A673 (cell line): Measurements from ENCODE around the gene CRYGS. TPM values are rescaled to one million over a fixed set of nuclear protein-coding genes. Genes with fewer than 3 reads are reported as not detected.

ENCODE experiments used
- BruUV-seq: library from RNA; stranded (reverse); fragments of 400-500 nt; replicated peaks from 2 replicates; lab custom pipeline; 2021; lab: Mats Ljungman, UMichigan
- CTCF ChIA-PET: fragments of 300-600 bp; sonication (Branson Sonifier 250); formaldehyde crosslinking; loops from one replicate; lab custom pipeline; 2022; ENCODE audit warnings: antibody characterized with exemption; lab: Charles Lee
- POLR2A ChIA-PET: fragments of 300-600 bp; sonication (Branson Sonifier 250); formaldehyde crosslinking; loops from one replicate; lab custom pipeline; 2022; ENCODE audit warnings: antibody characterized with exemption; ENCODE audit not compliant: low non-redundant PET; lab: Charles Lee
- DNase-seq: peaks from one replicate; pipeline ENCODE4 v3.0.0-alpha.2; 2015; ENCODE audit warnings: low spot score
- H3K27ac ChIP-seq: fragments of 200-600 bp; sonication (generic); 2 replicates; pipeline ENCODE4 v1.5.1; 2016; ENCODE audit warnings: mixed run types, low read depth, mild to moderate bottlenecking, mixed read lengths, antibody characterized with exemption, low read length; ENCODE audit not compliant: poor library complexity, severe bottlenecking
- H3K27me3 ChIP-seq: fragments of 200-600 bp; sonication (generic); replicated peaks from 2 replicates; pipeline ENCODE4 v1.6.1; 2017; ENCODE audit warnings: mixed run types, low read depth, mild to moderate bottlenecking, mixed read lengths, antibody characterized with exemption, low read length; ENCODE audit not compliant: insufficient read depth, poor library complexity
- H3K36me3 ChIP-seq: fragments of 200-600 bp; sonication (generic); 2 replicates; pipeline ENCODE4 v1.6.1; 2016; ENCODE audit warnings: mixed run types, mild to moderate bottlenecking, mixed read lengths, antibody characterized with exemption, low read length; ENCODE audit not compliant: insufficient read depth, poor library complexity, severe bottlenecking
- H3K4me1 ChIP-seq: fragments of 200-600 bp; sonication (generic); 2 replicates; pipeline ENCODE4 v1.6.1; 2017; ENCODE audit warnings: mixed run types, mild to moderate bottlenecking, mixed read lengths, antibody characterized with exemption, low read length; ENCODE audit not compliant: insufficient read depth, poor library complexity, severe bottlenecking
- H3K4me3 ChIP-seq: fragments of 200-600 bp; sonication (generic); 2 replicates; pipeline ENCODE4 v1.5.1; 2016; ENCODE audit warnings: low read depth, mixed run types, mild to moderate bottlenecking, mixed read lengths, low read length; ENCODE audit not compliant: poor library complexity, severe bottlenecking
- H3K9me3 ChIP-seq: fragments of 200-600 bp; sonication (generic); 2 replicates; pipeline ENCODE4 v1.6.1; 2016; ENCODE audit warnings: mixed run types, low read depth, mild to moderate bottlenecking, mixed read lengths, antibody characterized with exemption, low read length; ENCODE audit not compliant: poor library complexity, severe bottlenecking
- CTCF ChIP-seq: fragments of 300-800, 200-600 bp; sonication (generic); conservative IDR thresholded peaks from 2 replicates; pipeline ENCODE4 v1.5.1; 2017; ENCODE audit warnings: low read depth, mild to moderate bottlenecking, antibody characterized with exemption, low read length, moderate library complexity, mixed read lengths
- EZH2 ChIP-seq: fragments of 200-600 bp; sonication (generic); IDR thresholded peaks from 2 replicates; pipeline ENCODE4 v1.6.1; 2017; ENCODE audit warnings: borderline replicate concordance, low read depth, mild to moderate bottlenecking, mixed read lengths, antibody characterized with exemption, low read length; ENCODE audit not compliant: poor library complexity, severe bottlenecking
- intact Hi-C: fragments of 100-400 bp; cut with micrococcal nuclease; formaldehyde crosslinking; loops from one replicate; pipeline ENCODE4 v1.10.0; 2022; ENCODE audit not compliant: unreplicated experiment
- total RNA-seq: library from RNA; stranded (reverse); gene quantifications from 2 replicates; pipeline ENCODE4 v1.2.3, GENCODE V29; 2021

CRYGS gene
- total RNA-seq, 1 experiment from 2014 or later: 3.6 TPM

GRCh38 chr3:186517218-186517617 lies 27.0 kb downstream of the CRYGS start:
- DNase-seq: no peak
- no peak for TF ChIP-seq CTCF
- no peak for TF ChIP-seq EZH2
- Histone ChIP-seq H3K4me3 (no peak overlapping the region), H3K36me3 (no peaks in the 10 kb centered on the region), H3K27me3 (peaks cover 3% of the 10 kb centered on the region), H3K9me3 (no peaks in the 10 kb centered on the region), H3K27ac (no peak overlapping the region), H3K4me1 (no peaks in the 10 kb centered on the region)
- BruUV-seq: no TSS peak
- ChIA-PET CTCF (no interaction called here), POLR2A (no interaction called here)
- intact Hi-C loops: no loop called here

- no peak for TF ChIP-seq CTCF
- TF ChIP-seq EZH2: no peak
- Histone ChIP-seq H3K27ac (no peak overlapping the region), H3K9me3 (no peaks in the 10 kb centered on the region), H3K4me3 (no peak overlapping the region), H3K27me3 (peaks cover 3% of the 10 kb centered on the region), H3K4me1 (no peaks in the 10 kb centered on the region), H3K36me3 (no peaks in the 10 kb centered on the region)
- DNase-seq: no peak
- ChIA-PET CTCF (interaction anchor here (0.7 kb wide), 1 partner anchor 11 kb away, joined by 14 read pairs; no protein-coding TSS in a partner anchor), POLR2A (no interaction called here)
- BruUV-seq: no TSS peak
- intact Hi-C loops: no loop called here
These were observed 27.5 kb downstream of the CRYGS start for GRCh38 chr3:186516646-186517045.

- H3K9me3 ChIP-seq: no peaks in the 10 kb centered on the region
- H3K27me3 ChIP-seq: peaks cover 3% of the 10 kb centered on the region
- intact Hi-C loops: no loop called here
- POLR2A ChIA-PET: no interaction called here
- no peaks in the 10 kb centered on the region for H3K36me3 ChIP-seq
- no peak overlapping the region for H3K4me3 ChIP-seq
- H3K27ac ChIP-seq: no peak overlapping the region
- H3K4me1 ChIP-seq: no peaks in the 10 kb centered on the region
- DNase-seq: no peak
- CTCF ChIA-PET: no interaction called here
- BruUV-seq: no TSS peak
- TF ChIP-seq EZH2 (no peak), CTCF (no peak)
These were observed 29.1 kb downstream of the CRYGS start for GRCh38 chr3:186515125-186515524.
